Heart left ventricle (tissue), 16 donors: Measurements from ENCODE around the gene KCNIP3. TPM values are rescaled to one million over a fixed set of nuclear protein-coding genes. Genes with fewer than 3 reads are reported as not detected.

Experiments
- ATAC-seq, 4 donors: fragments of 200-7000 bp; cut with Tn5 transposase; one replicate each; pipeline ENCODE4 v1.9.1; 2020 to 2022; ENCODE audit warnings: moderate library complexity in 4 of 4, mild to moderate bottlenecking in 3 of 4, moderate number of reproducible peaks in 1 of 4
- DNase-seq, 5 donors: peaks; one replicate each; pipeline ENCODE4 v3.0.0-alpha.2; 2020
- H3K27ac ChIP-seq, 12 donors: fragments of 200-600 bp; sonication (generic) in 4 of 12; one replicate each; pipeline versions ENCODE4 v1.5.0 to v1.8.0; 2016 to 2022; ENCODE audit warnings: mild to moderate bottlenecking in 2 of 12
- H3K27me3 ChIP-seq, 9 donors: fragments of 200-600 bp; sonication (generic) in 2 of 9; one replicate each; pipeline versions ENCODE4 v1.5.1 to v1.8.0; 2016 to 2022; ENCODE audit warnings: mild to moderate bottlenecking in 3 of 9
- H3K36me3 ChIP-seq, 9 donors: fragments of 200-600 bp; sonication (generic) in 2 of 9; one replicate each; pipeline versions ENCODE4 v1.5.0 to v1.8.0; 2018 to 2022; ENCODE audit warnings: mild to moderate bottlenecking in 2 of 9
- H3K4me1 ChIP-seq, 12 donors: fragments of 200-600 bp; sonication (generic) in 4 of 12; one replicate each; pipeline versions ENCODE4 v1.5.0 to v1.8.0; 2016 to 2022; ENCODE audit warnings: mild to moderate bottlenecking in 3 of 12
- H3K4me3 ChIP-seq, 12 donors: fragments of 200-600 bp; sonication (generic) in 4 of 12; one replicate each; pipeline versions ENCODE4 v1.5.0 to v1.8.0; 2017 to 2022; ENCODE audit warnings: mild to moderate bottlenecking in 9 of 12, moderate library complexity in 4 of 12
- H3K9me3 ChIP-seq, 12 donors: fragments of 200-600 bp; sonication (generic) in 4 of 12; one replicate each; pipeline versions ENCODE4 v1.5.0 to v1.8.0; 2016 to 2022; ENCODE audit warnings: mild to moderate bottlenecking in 1 of 12
- POLR2A ChIP-seq, 2 donors: fragments of 450-650 bp; IDR thresholded peaks; one replicate each; pipeline ENCODE4 v1.6.1; 2017; ENCODE audit warnings: antibody characterized with exemption in 2 of 2, mild to moderate bottlenecking in 2 of 2, moderate library complexity in 2 of 2
- WGBS, 4 donors: extraction: QIAGEN DNeasy Blood & Tissue Kit in 2 of 4; methylation state at CpG; one replicate each; pipeline versions ENCODE4 v1.1.5 to v1.1.7; 2013 to 2018; 5-methylcytosine and 5-hydroxymethylcytosine counted together
- intact Hi-C, 10 donors: fragments of 100-400 bp; cut with DNase I; formaldehyde crosslinking; loops; one replicate each; pipeline versions ENCODE4 v1.11.1 to v1.14.2; 2022
- polyA plus RNA-seq, 2 donors: library from polyadenylated mRNA; stranded (reverse); fragments of 200-250 nt; gene quantifications; one replicate each; pipeline ENCODE4 v1.2.3, GENCODE V29; 2013
- total RNA-seq, 9 donors: library from RNA; depleted of rRNA in 2 of 9; stranded (reverse); fragments of >200 nt in 2 of 9; fragmentation: NEBNext Ultra II Directional in 3 of 9; extraction: Animal tissue kit (Norgen Biotek cat#: 25700) in 3 of 9; gene quantifications; one replicate each; pipeline versions ENCODE4 v1.1.0 to v1.2.4, GENCODE V29; 2016 to 2023
- TF ChIP-seq, protein P1 (sequence below), 12 donors: fragments of 200-600 bp; sonication (generic) in 4 of 12; IDR thresholded peaks; one replicate each; pipeline versions ENCODE4 v1.5.0 to v1.8.0; 2018 to 2022; ENCODE audit warnings: antibody characterized with exemption in 12 of 12, mild to moderate bottlenecking in 5 of 12
- donor health status: ischemic (EF 13 %, LVEDD 7.1; RV severe dilation, severe dysfunction).
- donor health status: healthy with polysubstance abuse.
- donor health status: DM: no; HTN: yes; CAD: no.
- donor health status: DM: no; HTN: no; CAD: no.
- donor health status: ischemic (EF 25% LVEDD 6.9; RV normal size, moderate dysfunction).
- donor health status: ischemic (EF 25% LVEDD 5.7; RV mildly dilated, moderate dysfunction).
- donor health status: healthy.
- donor health status: DM: yes; HTN: yes; CAD: no.
- donor health status: ischemic (EF 35%, LVEDD 5.7; RV mildly dilated, moderate dysfunction).
- donor health status: nonischemic (EF 11% LVEDD 7.7; RV severe dilation, severe dysfunction).
- donor health status: DM: yes; HTN: yes; CAD: no.
- donor health status: PGD.
- donor health status: ischemic (EF 29% LVEDD 5.4; RV normal size, mild dysfunction).
- donor health status: nonischemic (EF 23%, LVEDD 6.1; RV moderate dilation, normal function).

The KCNIP3 gene
- total and polyA plus RNA-seq, 11 donors, result 2.7 to 8.3 (median 4.0) TPM

DNA sequence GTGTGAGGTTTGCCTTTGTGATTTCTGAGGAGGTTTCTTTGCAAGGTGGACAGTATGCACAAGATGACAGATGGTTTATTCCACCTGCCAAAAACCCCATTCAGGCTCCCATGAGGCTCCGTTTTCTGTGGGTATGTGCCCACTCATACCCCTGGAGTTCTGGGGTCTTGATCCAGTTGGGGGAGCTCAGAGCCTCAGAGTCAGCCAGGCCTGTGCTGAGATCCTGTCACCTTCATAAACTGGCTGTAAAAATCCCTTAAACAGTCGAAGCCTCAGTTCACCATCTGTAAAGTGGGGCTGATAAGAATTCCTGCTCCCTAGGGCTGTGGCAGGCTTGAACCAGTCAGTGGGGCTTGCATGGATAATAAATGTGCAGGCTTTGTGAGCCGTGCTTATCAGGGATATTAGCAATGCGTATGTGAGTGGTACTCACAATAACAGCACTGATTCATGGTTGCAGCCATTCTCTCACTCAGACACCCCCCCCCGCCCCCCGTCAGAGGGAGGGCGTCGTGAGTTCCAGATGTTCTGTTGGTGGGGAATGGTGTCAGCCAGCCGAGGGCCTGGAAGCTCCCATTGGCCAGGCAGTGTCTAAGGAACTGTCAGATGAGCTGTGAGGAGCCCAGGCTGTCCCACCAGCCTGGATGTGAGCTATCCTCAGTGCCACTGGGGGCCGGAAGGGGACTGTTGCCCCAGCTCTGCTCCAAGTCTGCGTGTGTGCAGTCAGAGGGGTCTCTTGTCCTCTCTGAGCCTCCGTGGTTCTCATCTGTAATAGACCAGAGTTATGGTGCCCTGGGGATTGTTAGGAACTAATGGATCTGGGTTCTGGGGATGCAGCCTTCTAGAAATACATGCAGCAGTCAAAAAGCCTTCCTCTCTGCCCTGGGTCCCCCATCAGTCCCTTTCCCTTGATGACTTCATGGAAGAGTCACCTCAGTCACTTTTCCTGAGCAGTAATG, 51.7 kb downstream of the KCNIP3 start:
- Histone ChIP-seq H3K4me1 (peaks cover 0 to 31% (median 9%) of the 10 kb centered on the region in 12 donors), H3K36me3 (no peaks in the 10 kb centered on the region), H3K27me3 (peaks cover 0 to 29% (median 0%) of the 10 kb centered on the region in 9 donors), H3K27ac (no peak overlapping the region), H3K4me3 (no peak overlapping the region), H3K9me3 (no peaks in the 10 kb centered on the region)
- intact Hi-C loops, result loop anchor here in 4 of 10 donors (5.0 kb wide), 4 partner anchors 38 to 227 kb away; partner anchors contain the start of genes FAHD2A (in 1 of the 4) and MRPS5 (in 1 of the 4)
- 45 to 77% (median 48%) methylated on average over 7 to 12 of the region's 12 CpGs for WGBS, 4 donors
- TF ChIP-seq POLR2A (IDR thresholded peaks at IDR 0.05), result no peak
- TF ChIP-seq, protein P1, sequence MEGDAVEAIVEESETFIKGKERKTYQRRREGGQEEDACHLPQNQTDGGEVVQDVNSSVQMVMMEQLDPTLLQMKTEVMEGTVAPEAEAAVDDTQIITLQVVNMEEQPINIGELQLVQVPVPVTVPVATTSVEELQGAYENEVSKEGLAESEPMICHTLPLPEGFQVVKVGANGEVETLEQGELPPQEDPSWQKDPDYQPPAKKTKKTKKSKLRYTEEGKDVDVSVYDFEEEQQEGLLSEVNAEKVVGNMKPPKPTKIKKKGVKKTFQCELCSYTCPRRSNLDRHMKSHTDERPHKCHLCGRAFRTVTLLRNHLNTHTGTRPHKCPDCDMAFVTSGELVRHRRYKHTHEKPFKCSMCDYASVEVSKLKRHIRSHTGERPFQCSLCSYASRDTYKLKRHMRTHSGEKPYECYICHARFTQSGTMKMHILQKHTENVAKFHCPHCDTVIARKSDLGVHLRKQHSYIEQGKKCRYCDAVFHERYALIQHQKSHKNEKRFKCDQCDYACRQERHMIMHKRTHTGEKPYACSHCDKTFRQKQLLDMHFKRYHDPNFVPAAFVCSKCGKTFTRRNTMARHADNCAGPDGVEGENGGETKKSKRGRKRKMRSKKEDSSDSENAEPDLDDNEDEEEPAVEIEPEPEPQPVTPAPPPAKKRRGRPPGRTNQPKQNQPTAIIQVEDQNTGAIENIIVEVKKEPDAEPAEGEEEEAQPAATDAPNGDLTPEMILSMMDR (IDR thresholded peaks at IDR 0.05), result no peak
- DNase-seq (peak in 3 of 5 donors; percentile 20 to 62 (median 59)), ATAC-seq (peak in 1 of 4 donors; percentile 18)

DNA sequence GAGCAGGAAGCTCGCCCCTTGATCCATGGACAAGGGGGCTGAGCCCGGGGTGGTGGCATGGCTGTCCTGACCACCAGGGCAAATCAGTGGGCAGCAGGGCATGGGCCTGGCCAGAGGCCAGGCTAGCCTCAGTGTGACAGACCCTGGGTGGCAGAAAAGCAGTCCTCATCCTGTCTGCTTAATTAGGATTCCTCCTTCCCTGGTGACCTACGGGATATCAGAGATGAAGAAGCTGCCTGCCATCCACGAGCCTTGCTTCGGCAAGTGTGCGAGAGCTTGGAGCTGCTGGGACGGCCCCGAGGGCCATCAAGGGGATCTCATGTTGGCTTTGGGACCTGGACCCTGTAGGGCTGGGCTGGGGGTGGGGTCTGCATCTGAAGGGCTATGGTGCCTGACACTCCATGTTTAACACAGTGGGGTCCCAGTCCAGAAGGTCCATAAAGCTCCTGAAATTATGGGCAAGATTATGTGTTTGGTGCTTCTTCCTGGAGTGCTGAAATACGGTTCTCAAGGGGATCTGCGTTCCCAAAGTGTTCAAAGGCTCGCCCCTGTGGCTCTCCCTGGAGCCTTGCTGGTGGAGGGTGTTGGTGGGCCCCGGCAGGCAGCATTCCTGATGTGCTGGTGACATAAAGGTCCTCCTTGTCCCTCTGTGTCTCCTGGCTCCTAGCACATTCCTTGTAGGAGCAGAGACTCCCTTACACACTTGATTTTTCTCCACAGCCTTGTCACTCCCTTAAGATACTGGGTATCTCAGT, 52.6 kb downstream of the KCNIP3 start:
- no peak for ATAC-seq
- Histone ChIP-seq H3K36me3 (no peaks in the 10 kb centered on the region), H3K4me1 (peaks cover 0 to 31% (median 9%) of the 10 kb centered on the region in 12 donors), H3K4me3 (no peak overlapping the region), H3K9me3 (no peaks in the 10 kb centered on the region), H3K27ac (no peak overlapping the region), H3K27me3 (peaks cover 0 to 22% (median 0%) of the 10 kb centered on the region in 9 donors)
- DNase-seq, result peak in 1 of 5 donors; percentile 13
- TF ChIP-seq, protein P1 (IDR thresholded peaks at IDR 0.05), result no peak
- TF ChIP-seq POLR2A (IDR thresholded peaks at IDR 0.05), result no peak
- intact Hi-C loops, result loop anchor here in 4 of 10 donors (5.0 kb wide), 4 partner anchors 38 to 227 kb away; partner anchors contain the start of genes FAHD2A (in 1 of the 4) and MRPS5 (in 1 of the 4)
- 73 to 85% (median 77%) methylated on average over 9 to 12 of the region's 12 CpGs for WGBS, 4 donors

DNA sequence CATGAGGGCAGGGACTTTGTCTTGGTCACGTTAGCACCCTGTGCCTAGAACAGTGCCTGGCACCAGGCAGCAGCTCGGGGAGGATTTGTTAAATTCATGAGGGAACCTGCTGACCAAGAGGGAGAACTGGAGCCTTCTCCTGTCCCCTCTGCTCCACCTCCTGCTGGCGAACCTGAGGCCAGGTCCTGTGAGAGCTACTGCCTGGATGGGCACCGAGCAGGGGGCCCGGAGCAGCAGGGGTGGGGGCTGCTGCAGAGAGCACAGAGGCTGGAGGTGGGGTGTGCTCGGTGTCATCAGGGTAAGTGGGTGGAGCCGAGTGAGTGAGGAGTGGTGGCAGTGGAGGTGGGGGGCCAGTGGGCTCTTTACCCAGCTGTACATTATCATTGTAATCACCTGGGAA, 53.2 kb downstream of the KCNIP3 start:
- no peaks in the 10 kb centered on the region for H3K9me3 ChIP-seq
- no peak overlapping the region for H3K27ac ChIP-seq
- intact Hi-C loops, result no loop called here
- H3K27me3 ChIP-seq, result peaks cover 0 to 16% (median 0%) of the 10 kb centered on the region in 9 donors
- H3K4me3 ChIP-seq, result no peak overlapping the region
- no peak for ATAC-seq
- no peaks in the 10 kb centered on the region for H3K36me3 ChIP-seq
- TF ChIP-seq, protein P1 (IDR thresholded peaks at IDR 0.05), result no peak
- TF ChIP-seq POLR2A (IDR thresholded peaks at IDR 0.05), result no peak
- H3K4me1 ChIP-seq, result peaks cover 0 to 26% (median 5%) of the 10 kb centered on the region in 12 donors
- 69 to 85% (median 73%) methylated on average over 7 of the region's 7 CpGs for WGBS, 4 donors
- DNase-seq, result peak in 1 of 5 donors; percentile 11
